ENCODE data around the gene BAZ2B. TPM values are rescaled to one million over a fixed set of nuclear protein-coding genes. Genes with fewer than 3 reads are reported as not detected.

The BAZ2B gene
- total and polyA plus RNA-seq, 12 donors, result 18.9 to 137 (median 68.0) TPM

DNA sequence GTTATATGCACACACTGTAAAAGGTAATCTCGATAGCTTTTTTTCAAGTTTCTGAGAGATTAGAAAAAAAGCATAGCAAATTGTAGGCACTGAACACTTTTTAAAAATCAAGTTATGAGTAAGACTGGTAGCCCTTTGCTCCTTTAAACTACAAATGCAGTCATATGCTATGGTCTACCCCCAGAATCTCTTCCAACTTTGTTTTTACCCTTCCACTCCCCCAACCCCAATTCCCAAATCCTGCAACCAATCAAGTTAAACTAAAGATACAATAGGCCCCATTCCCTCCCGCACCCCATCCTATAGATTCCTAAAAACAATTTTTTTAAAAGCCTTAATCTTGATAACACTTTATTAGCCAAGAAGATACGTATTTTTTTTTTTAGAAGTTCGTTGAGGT lies 752 bp upstream of the BAZ2B start:
- no peak for DNase-seq
- Histone ChIP-seq H3K9me3 (replicated peaks in 1 of 3) (no peaks in the 10 kb centered on the region), H3K27me3 (no peaks in the 10 kb centered on the region), H3K27ac (peak overlapping the region in 3 of 5 donors; percentile 97 to 99 (median 98)), H3K4me3 (peak overlapping the region in 2 of 4 donors; percentile 80 to 84), H3K4me1 (replicated peaks in 1 of 2) (peaks cover 0 to 37% of the 10 kb centered on the region in 2 donors), H3K36me3 (replicated peaks in 1 of 2) (no peaks in the 10 kb centered on the region)
- TF ChIP-seq CTCF (IDR thresholded peaks at IDR 0.05), result no peak
- no peak for TF ChIP-seq POLR2A (IDR thresholded peaks at IDR 0.05)
- intact Hi-C loops (cut with DNase I), result no loop called here
- WGBS, 4 donors, result 49 to 56% (median 54%) methylated on average over 4 of the region's 4 CpGs

GRCh38 chr2:159615367-159616285 lies 722 bp downstream of the BAZ2B start:
- TF ChIP-seq CTCF (IDR thresholded peaks at IDR 0.05) (no peak), POLR2A (IDR thresholded peaks at IDR 0.05) (peak; percentile 47 to 87)
- Histone ChIP-seq H3K4me3 (peak overlapping the region; percentile 57 to 84 (median 72)), H3K36me3 (replicated peaks in 1 of 2) (no peaks in the 10 kb centered on the region), H3K27me3 (no peaks in the 10 kb centered on the region), H3K9me3 (replicated peaks in 1 of 3) (no peaks in the 10 kb centered on the region), H3K4me1 (replicated peaks in 1 of 2) (peaks cover 7 to 51% of the 10 kb centered on the region in 2 donors), H3K27ac (peak overlapping the region; percentile 93 to 99 (median 97))
- WGBS, 4 donors, result 0 to 2% (median 0%) methylated on average over 28 to 66 of the region's 66 CpGs
- DNase-seq, result peak; percentile 92 to 97 (median 96)
- intact Hi-C loops (cut with DNase I), result no loop called here

GRCh38 chr2:159614534-159615366 lies 1.6 kb downstream of the BAZ2B start:
- Histone ChIP-seq H3K9me3 (replicated peaks in 1 of 3) (no peaks in the 10 kb centered on the region), H3K4me1 (replicated peaks in 1 of 2) (peaks cover 7 to 60% of the 10 kb centered on the region in 2 donors), H3K27ac (peak overlapping the region; percentile 93 to 99 (median 97)), H3K27me3 (no peaks in the 10 kb centered on the region), H3K4me3 (peak overlapping the region in 3 of 4 donors; percentile 71 to 84 (median 80)), H3K36me3 (replicated peaks in 1 of 2) (no peaks in the 10 kb centered on the region)
- no peak for TF ChIP-seq CTCF (IDR thresholded peaks at IDR 0.05)
- peak; percentile 11 to 43 for TF ChIP-seq POLR2A (IDR thresholded peaks at IDR 0.05)
- 1 to 4% (median 2%) methylated on average over 16 of the region's 16 CpGs for WGBS, 4 donors
- DNase-seq, result no peak
- intact Hi-C loops (cut with DNase I), result loop anchor here in 1 of 2 donors (5.0 kb wide), 1 partner anchor 98 kb away; the partner anchor contains the start of gene MARCHF7

All from adrenal gland (tissue), 12 donors.